Adrenal gland (tissue), 12 donors: ENCODE measurements around the gene ATXN7L2. TPM values are rescaled to one million over a fixed set of nuclear protein-coding genes. Genes with fewer than 3 reads are reported as not detected.
"Not testable (repeated sequence)": the region's sequence is repeated elsewhere in the genome, so short reads cannot be mapped to it uniquely, and the experiment has no call there.

Experiments
- DNase-seq, 7 donors: peaks; one replicate each; pipeline ENCODE4 v3.0.0-alpha.2; 2019 to 2020
- H3K27ac ChIP-seq, 5 donors: fragments of 200-600 bp; sonication (generic) in 4 of 5; 1 replicate in 3 of 5; 2 replicates in 2 of 5; pipeline versions ENCODE4 v1.5.1 to v1.8.0; 2016 to 2020; ENCODE audit warnings: mild to moderate bottlenecking in 1 of 5
- H3K27me3 ChIP-seq: fragments of 200-600 bp; 2 replicates; pipeline ENCODE4 v1.8.0; 2021
- H3K36me3 ChIP-seq, 2 donors: fragments of 200-600 bp; replicated peaks in 1 of 2; 1 replicate in 1 of 2; 2 replicates in 1 of 2; pipeline versions ENCODE4 v1.5.1 to v1.8.0; 2018 to 2022
- H3K4me1 ChIP-seq, 2 donors: fragments of 200-600 bp; replicated peaks in 1 of 2; 1 replicate in 1 of 2; 2 replicates in 1 of 2; pipeline versions ENCODE4 v1.5.1 to v1.8.0; 2018 to 2021
- H3K4me3 ChIP-seq, 4 donors: fragments of 200-600 bp; sonication (generic) in 3 of 4; one replicate each; pipeline ENCODE4 v1.5.1; 2016 to 2018
- H3K9me3 ChIP-seq, 3 donors: fragments of 200-600 bp; sonication (generic) in 1 of 3; replicated peaks in 1 of 3; 1 replicate in 2 of 3; 2 replicates in 1 of 3; pipeline versions ENCODE4 v1.5.1 to v1.8.0; 2016 to 2021
- CTCF ChIP-seq, 6 experiments: fragments of 450-650 bp in 4 of 6; fragments of 200-600 bp in 2 of 6; sonication (generic) in 1 of 6; IDR thresholded peaks; 1 replicate in 5 of 6; 2 replicates in 1 of 6; pipeline versions ENCODE4 v1.5.1 to v1.8.0; 2016 to 2021; ENCODE audit warnings: antibody characterized with exemption in 6 of 6, mild to moderate bottlenecking in 2 of 6, moderate library complexity in 1 of 6
- POLR2A ChIP-seq, 2 donors: fragments of 450-650 bp; IDR thresholded peaks; one replicate each; pipeline ENCODE4 v1.6.1; 2017; ENCODE audit warnings: antibody characterized with exemption in 2 of 2, mild to moderate bottlenecking in 2 of 2, moderate library complexity in 1 of 2
- WGBS, 4 donors: extraction: QIAGEN DNeasy Blood & Tissue Kit in 2 of 4; methylation state at CpG; one replicate each; pipeline versions ENCODE4 v1.1.5 to v1.1.7; 2013 to 2017; 5-methylcytosine and 5-hydroxymethylcytosine counted together
- intact Hi-C, 2 donors: fragments of 100-400 bp; cut with DNase I; formaldehyde crosslinking; loops; one replicate each; pipeline versions ENCODE4 v1.14.1 to v1.15.0; 2022 to 2023
- polyA plus RNA-seq, 3 donors: library from polyadenylated mRNA; stranded (reverse); fragments of 200-250 nt in 2 of 3; fragments of 350-450 nt in 1 of 3; fragmentation: Illumina TruSeq in 1 of 3; extraction: RNeasy Lipid Tissue Mini Kit (QIAGEN cat#74804) in 1 of 3; gene quantifications; one replicate each; pipeline ENCODE4 v1.2.3, GENCODE V29; 2013 to 2014
- total RNA-seq, 9 donors: library from RNA; depleted of rRNA in 4 of 9; stranded (reverse); fragments of >200 nt in 4 of 9; fragments of 120-200 nt in 1 of 9; fragmentation: NEBNext Ultra II Directional in 1 of 9; extraction: Animal tissue kit (Norgen Biotek cat#: 25700) in 1 of 9; gene quantifications; one replicate each; pipeline versions ENCODE4 v1.1.0 to v1.2.4, GENCODE V29; 2013 to 2023
- donor health status: healthy with polysubstance abuse.
- donor health status: Bipolar disorder and iron deficiency.
- donor health status: DM: yes; HTN: yes; CAD: no.
- donor health status: DM: no; HTN: no; CAD: no.
- donor health status: DM: no; HTN: no; CAD: no.
- donor health status: DM: yes; HTN: yes; CAD: no.

The ATXN7L2 gene
- total and polyA plus RNA-seq, 12 donors: 3.1 to 109 (median 10.2) TPM

- 43 to 55% (median 45%) methylated on average over 1 of the region's 1 CpG for WGBS, 4 donors
- DNase-seq: no peak
- no peaks in the 10 kb centered on the region for H3K27me3 ChIP-seq
- no peak overlapping the region for H3K4me3 ChIP-seq
- peaks cover 0 to 12% of the 10 kb centered on the region in 2 donors for H3K4me1 ChIP-seq
- intact Hi-C loops: no loop called here
- TF ChIP-seq CTCF (IDR thresholded peaks at IDR 0.05): no peak
- TF ChIP-seq POLR2A (IDR thresholded peaks at IDR 0.05): no peak
- H3K9me3 ChIP-seq: no peaks in the 10 kb centered on the region
- H3K36me3 ChIP-seq: no peaks in the 10 kb centered on the region
- H3K27ac ChIP-seq: no peak overlapping the region
These were observed 42.6 kb upstream of the ATXN7L2 start for GRCh38 chr1:109441069-109441468.

GRCh38 chr1:109443476-109443875, 40.2 kb upstream of the ATXN7L2 start:
- Histone ChIP-seq H3K27me3 (no peaks in the 10 kb centered on the region), H3K4me1 (peaks cover 0 to 10% of the 10 kb centered on the region in 2 donors), H3K4me3 (no peak overlapping the region), H3K9me3 (no peaks in the 10 kb centered on the region), H3K36me3 (no peaks in the 10 kb centered on the region), H3K27ac (no peak overlapping the region)
- intact Hi-C loops: no loop called here
- WGBS, 4 donors: 73 to 85% (median 76%) methylated on average over 2 of the region's 2 CpGs
- TF ChIP-seq POLR2A (IDR thresholded peaks at IDR 0.05) (no peak), CTCF (IDR thresholded peaks at IDR 0.05) (no peak)
- no peak for DNase-seq

- intact Hi-C loops: no loop called here
- TF ChIP-seq POLR2A (IDR thresholded peaks at IDR 0.05) (no peak), CTCF (IDR thresholded peaks at IDR 0.05) (no peak)
- no peaks in the 10 kb centered on the region for H3K27me3 ChIP-seq
- no peaks in the 10 kb centered on the region for H3K9me3 ChIP-seq
- H3K27ac ChIP-seq: no peak overlapping the region
- peaks cover 0 to 1% of the 10 kb centered on the region in 2 donors for H3K4me1 ChIP-seq
- DNase-seq: no peak
- 82 to 95% (median 90%) methylated on average over 1 of the region's 1 CpG for WGBS, 4 donors
- H3K4me3 ChIP-seq: no peak overlapping the region
- H3K36me3 ChIP-seq: no peaks in the 10 kb centered on the region
These were observed 39.4 kb upstream of the ATXN7L2 start for GRCh38 chr1:109444346-109444745.

- H3K36me3 ChIP-seq, H3K4me1 ChIP-seq, H3K27me3 ChIP-seq, H3K27ac ChIP-seq, H3K4me3 ChIP-seq, H3K9me3 ChIP-seq, intact Hi-C loops, DNase-seq: not testable (repeated sequence)
- WGBS, 4 donors: 62 to 69% (median 63%) methylated on average over 11 of the region's 11 CpGs
These were observed 37.6 kb upstream of the ATXN7L2 start for GRCh38 chr1:109445949-109446695.

- H3K4me3 ChIP-seq: no peak overlapping the region
- no peaks in the 10 kb centered on the region for H3K9me3 ChIP-seq
- no peak overlapping the region for H3K27ac ChIP-seq
- TF ChIP-seq POLR2A (IDR thresholded peaks at IDR 0.05) (no peak), CTCF (IDR thresholded peaks at IDR 0.05) (no peak)
- no peak for DNase-seq
- no peaks in the 10 kb centered on the region for H3K27me3 ChIP-seq
- WGBS, 4 donors: 67 to 76% (median 67%) methylated on average over 4 of the region's 4 CpGs
- intact Hi-C loops: no loop called here
- no peaks in the 10 kb centered on the region for H3K4me1 ChIP-seq
- H3K36me3 ChIP-seq: no peaks in the 10 kb centered on the region
These were observed 36.2 kb upstream of the ATXN7L2 start for GRCh38 chr1:109447524-109447923.
